ENCODE data around the gene FNIP2.
"Not testable (repeated sequence)": the region's sequence is repeated elsewhere in the genome, so short reads cannot be mapped to it uniquely, and the experiment has no call there.

FNIP2 gene

DNA sequence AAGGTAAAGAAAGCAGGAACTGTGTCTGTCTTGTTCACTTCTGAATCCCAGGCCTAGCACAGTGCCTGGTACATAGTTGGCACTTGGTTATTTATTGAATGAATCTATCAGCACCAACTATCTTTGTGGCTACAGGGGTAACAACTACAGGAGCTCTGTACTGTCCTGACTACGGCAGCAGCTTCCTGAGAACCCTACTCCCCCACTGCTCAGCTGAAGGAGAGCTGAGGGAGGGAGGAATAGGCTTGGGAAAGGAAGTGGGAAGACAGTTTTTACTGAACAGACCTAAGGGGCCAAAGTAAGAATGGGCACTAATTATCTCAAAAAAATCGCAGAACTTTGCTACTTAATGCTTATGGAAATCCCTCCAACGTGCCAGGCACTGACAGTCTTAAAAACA is 178.0 kb downstream of the FNIP2 start:
- H3K4me3 ChIP-seq (ENCODE audit: low read depth, low read length) = no peak overlapping the region
- no peak for DNase-seq (ENCODE audit: low read depth)
- TF ChIP-seq CTCF (IDR thresholded peaks at IDR 0.05; ENCODE audit: insufficient read depth, low read depth, low read length, missing control alignments) = no peak

DNA sequence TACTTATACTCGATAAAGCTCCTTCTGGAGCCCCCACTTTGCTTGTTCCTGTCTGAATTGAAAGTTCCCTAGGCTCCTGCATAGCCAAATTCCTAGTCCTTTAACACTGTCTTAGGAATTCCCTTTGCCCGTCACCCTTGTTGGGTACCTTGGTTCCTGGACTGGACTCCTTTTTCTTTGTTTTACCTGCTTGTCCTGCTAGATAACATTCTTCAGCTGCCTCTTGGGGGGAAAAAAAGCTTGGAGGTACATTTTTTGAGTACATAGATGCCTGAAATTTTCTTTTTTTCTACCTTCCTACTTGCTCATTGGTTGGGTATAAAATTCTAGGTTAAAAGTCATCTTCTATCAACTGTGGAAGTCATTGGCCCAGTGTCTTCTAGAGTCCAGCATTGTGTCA is 179.2 kb downstream of the FNIP2 start:
- no peak overlapping the region for H3K4me3 ChIP-seq (ENCODE audit: low read depth, low read length)
- DNase-seq (ENCODE audit: low read depth) = no peak
- TF ChIP-seq CTCF (IDR thresholded peaks at IDR 0.05; ENCODE audit: insufficient read depth, low read depth, low read length, missing control alignments) = no peak

DNA sequence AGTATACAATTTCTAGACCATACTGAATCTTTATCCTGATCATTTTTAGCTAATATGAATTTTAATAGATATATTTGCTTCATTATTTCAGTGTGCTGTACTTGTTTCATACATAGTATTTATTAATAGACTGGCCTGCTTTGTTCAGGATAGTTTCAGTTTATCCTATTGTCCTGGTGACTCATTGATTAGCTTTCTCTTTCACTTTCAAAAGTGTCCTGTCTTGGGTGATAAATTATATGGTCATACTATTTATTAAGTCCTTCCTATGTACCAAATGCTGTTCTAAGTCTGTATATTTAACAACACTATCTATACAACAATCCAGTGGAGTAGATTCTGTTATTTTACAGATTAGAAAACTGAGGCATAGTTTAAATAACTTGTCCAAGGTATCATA is 180.3 kb downstream of the FNIP2 start:
- H3K4me3 ChIP-seq (ENCODE audit: low read depth, low read length) = no peak overlapping the region
- TF ChIP-seq CTCF (IDR thresholded peaks at IDR 0.05; ENCODE audit: insufficient read depth, low read depth, low read length, missing control alignments) = no peak
- DNase-seq (ENCODE audit: low read depth) = no peak

DNA sequence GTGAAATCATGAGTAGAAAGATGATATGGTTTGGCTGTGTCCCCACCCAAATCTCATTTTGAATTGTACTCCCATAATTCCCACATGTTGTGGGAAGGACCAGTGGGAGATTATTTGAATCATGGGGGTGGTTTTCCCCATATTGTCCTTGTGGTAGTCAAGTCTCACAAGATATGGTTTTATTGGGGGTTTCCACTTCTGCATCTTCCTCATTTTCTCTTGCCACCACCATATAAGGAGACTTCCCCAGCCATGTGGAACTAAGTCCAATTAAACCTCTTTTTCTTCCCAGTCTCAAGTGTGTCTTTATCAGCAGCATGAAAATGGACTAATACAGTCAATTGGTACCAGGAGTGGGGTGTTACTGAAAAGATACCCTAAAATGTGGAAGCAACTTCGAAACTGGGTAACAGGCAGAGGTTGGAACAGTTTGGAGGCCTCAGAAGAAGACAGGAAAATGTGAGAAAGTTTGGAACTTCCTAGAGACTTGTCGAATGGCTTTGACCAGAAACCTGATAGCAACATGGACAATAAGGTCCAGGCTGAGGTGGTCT is 183.5 kb downstream of the FNIP2 start:
- DNase-seq (ENCODE audit: low read depth); H3K4me3 ChIP-seq (ENCODE audit: low read depth, low read length): not testable (repeated sequence)

- DNase-seq (ENCODE audit: low read depth); H3K4me3 ChIP-seq (ENCODE audit: low read depth, low read length): not testable (repeated sequence)
Observed at GRCh38 chr4:158956345-158956744, 187.5 kb downstream of the FNIP2 start.

- not testable (repeated sequence) for DNase-seq (ENCODE audit: low read depth); H3K4me3 ChIP-seq (ENCODE audit: low read depth, low read length)
Observed at GRCh38 chr4:158956918-158957317, 188.1 kb downstream of the FNIP2 start.
